NCI-H460 (cell line): ENCODE results near the gene S100Z. TPM values are rescaled to one million over a fixed set of nuclear protein-coding genes. Genes with fewer than 3 reads are reported as not detected.
"Not testable (repeated sequence)": the region's sequence is repeated elsewhere in the genome, so short reads cannot be mapped to it uniquely, and the experiment has no call there.

ENCODE experiments used
- DNase-seq: peaks from one replicate; pipeline ENCODE4 v3.0.0-alpha.2; 2016; ENCODE audit warnings: low read depth; ENCODE audit errors: extremely low read depth
- total RNA-seq: library from RNA; depleted of rRNA; stranded (reverse); fragments of >200 nt; shearing (Covaris generic); gene quantifications from 2 replicates; pipeline ENCODE4 v1.2.3, GENCODE V29; 2014

S100Z gene
- total RNA-seq, 1 experiment from 2014 or later, result not detected

DNA sequence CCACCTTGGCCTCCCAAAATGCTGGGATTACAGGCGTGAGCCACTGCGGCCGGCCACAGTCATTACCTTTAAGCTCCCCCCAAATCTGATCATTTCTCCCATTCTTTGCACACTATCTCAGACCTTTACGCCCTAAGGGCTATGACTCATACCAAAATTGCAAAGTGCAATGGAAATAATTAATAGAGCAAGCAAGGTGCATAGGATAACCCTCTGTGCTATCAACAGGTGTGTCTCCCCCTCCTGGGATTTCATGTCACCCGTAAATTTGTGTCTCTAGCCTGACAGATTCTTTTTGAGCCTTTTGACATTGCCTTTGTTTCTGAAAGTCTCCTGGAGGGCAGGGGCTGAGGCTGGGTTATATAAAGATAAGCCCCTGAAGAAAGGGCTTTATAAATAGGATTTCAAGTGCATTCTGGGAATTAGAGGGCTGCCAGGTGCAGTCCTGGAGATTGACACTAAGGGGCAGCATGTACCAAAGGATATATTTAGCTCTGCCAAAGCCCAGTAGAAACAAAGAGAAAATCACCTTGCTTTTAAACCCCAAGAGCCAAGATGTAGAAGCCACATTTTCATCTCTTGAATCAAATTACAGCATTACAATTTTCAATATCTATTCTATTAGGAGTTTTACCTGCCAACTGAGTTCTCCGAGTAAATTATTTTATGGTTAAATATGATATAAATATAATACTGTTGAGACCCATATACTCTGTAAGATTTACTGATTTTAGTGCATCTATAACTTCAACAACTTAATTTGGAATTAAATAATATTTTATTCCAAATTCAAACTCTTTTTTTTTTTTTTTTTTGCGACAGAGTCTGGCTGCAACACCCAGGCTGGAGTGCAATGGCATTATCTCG is 18.2 kb downstream of the S100Z start:
- peak; percentile 67 for DNase-seq

DNA sequence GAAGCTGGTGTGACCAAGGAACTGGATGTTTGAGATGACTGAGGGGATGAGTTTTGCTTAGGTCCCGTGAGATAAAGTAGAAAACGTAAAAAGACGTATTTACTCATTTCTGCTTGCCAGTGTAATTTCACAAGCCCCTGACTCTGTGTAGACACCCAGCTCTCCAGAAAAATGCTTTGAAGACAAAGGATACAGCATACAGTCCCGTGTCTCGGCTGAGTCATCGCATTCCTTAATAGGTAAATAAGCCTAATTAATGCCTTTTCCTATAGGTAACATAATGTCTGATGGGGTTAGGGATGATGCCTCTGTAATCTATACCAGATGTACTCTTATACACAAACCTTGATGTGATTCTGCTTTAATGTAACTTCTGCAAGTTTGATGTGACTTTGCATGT is 20.2 kb downstream of the S100Z start:
- no peak for DNase-seq

DNA sequence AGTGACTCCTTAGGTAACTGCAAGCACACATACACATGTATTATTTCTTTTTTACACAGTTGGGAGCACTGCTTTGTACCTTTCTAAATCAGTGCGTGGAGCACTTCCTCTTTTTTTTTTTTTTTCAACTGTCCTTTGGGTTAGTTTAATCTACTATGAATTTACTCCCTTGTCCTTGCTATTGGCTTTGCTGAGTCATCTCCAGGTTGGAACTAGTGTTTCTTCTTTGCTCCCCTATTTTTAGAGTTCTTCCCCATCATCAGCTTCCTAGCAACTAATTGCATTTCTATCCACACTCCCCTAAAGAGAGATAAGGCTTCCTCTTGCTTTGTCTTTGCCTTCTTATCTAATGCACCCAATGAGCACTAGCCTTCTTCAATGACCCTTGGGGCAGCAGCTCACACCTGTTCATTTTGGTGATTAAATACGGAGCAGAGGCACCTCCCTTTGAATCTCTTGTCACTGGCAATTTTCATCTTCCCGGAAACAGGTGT is 24.3 kb downstream of the S100Z start:
- DNase-seq, result no peak

DNA sequence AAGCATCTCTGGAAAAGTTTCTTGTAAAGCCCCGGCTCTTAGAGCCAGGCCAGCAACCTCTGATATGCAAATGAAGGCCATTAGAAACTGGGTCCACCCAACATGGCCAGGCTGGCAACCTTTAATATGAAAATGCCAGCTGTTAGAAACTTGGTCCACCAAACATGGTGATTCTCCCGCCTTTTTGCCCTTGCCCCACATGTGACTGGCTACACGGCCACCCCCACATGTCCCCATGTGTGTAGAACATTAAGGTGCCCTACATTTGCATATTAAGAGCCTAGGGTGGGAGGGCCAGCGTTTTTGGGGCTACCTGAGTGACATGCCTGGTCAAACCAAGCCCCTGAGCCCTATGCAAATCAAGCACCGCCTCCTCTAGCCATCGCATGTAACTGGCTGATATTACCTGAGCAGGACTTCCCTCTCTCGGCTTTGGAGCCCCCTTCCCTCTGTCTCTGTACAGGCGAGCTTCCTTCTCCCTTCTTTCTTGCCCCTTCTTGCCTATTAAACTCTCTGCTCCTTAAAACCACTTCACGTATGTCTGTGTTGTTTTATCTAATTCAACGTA is 39.0 kb downstream of the S100Z start:
- no peak for DNase-seq

DNA sequence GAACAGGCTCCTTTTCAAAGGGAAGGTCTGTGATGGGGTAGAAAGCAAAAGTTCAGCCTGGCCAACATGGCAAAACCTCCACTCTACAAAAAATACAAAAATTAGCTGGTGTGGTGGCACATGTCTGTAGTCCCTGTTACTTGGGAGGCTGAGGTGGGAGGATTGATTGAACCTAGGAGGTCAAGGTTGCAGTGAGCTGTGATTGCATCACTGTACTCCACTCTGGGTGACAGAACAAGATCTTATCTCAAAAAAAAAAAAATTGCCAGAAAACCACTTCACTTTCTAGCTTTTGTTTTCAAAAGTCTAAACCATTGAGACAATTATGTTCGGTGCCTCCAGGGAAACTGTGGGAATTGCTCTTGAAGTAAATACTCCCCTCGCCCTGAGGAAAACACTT is 43.5 kb downstream of the S100Z start:
- DNase-seq, result no peak

GRCh38 chr5:76896196-76896595 is 46.4 kb downstream of the S100Z start:
- DNase-seq, result no peak

DNA sequence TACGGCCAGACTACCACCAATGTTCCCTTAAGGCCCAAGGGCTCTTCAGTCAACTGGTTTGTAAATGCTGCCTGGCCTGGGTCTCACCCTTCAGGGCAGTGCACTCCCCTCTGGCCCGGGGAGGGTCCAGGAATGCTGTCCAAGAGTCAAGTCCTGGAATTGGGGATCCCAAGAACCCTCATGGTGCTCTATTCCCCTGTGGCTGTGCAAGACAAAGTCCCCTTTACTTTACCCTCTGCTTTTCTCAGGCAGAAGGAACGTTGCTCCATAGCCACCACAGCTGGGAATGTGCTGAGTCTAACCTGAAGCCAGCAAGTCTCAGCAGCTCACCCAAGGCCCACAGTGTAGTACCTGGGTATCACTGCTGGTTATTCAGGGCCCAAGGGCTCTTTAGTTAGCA is 51.7 kb downstream of the S100Z start:
- DNase-seq, result no peak

DNA sequence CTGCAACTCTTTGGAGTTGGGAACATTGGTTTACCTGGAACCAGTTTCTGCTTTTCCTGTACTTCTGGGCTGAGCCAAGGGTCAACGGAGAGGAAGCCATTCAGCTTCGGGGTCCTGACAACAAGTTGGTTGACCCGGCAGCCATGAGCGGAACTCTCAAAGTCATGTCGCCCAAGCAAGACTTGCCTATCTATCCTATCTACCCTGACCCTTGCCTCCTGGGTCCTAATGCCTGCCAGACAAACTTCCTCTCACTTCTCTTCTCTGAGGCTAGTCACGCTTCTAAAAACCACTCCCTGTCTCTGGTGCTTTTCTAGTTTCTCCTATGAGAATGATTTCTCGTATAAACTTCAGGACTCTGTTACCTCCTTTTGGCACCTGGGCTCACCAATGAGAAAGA is 58.4 kb downstream of the S100Z start:
- DNase-seq, result no peak

- not testable (repeated sequence) for DNase-seq
Observed at GRCh38 chr5:76910344-76910933, 60.6 kb downstream of the S100Z start.

DNA sequence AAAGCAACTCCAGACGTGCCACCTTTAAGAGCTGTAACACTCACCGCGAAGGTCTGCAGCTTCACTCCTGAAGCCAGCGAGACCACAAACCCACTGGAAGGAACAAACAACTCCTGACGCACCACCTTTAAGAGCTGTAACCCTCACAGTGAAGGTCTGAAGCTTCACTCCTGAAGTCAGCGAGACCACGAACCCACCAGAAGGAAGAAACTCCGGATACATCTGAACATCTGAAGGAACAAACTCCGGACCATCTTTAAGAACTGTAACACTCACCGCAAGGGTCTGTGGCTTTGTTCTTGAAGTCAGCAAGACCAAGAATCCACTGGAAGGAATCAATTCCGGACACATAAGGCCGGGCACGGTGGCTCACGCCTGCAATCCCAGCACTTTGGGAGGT is 64.9 kb downstream of the S100Z start:
- not testable (repeated sequence) for DNase-seq

GRCh38 chr5:76918539-76918938 is 68.7 kb downstream of the S100Z start:
- no peak for DNase-seq

GRCh38 chr5:76920491-76920890 is 70.7 kb downstream of the S100Z start:
- no peak for DNase-seq

DNA sequence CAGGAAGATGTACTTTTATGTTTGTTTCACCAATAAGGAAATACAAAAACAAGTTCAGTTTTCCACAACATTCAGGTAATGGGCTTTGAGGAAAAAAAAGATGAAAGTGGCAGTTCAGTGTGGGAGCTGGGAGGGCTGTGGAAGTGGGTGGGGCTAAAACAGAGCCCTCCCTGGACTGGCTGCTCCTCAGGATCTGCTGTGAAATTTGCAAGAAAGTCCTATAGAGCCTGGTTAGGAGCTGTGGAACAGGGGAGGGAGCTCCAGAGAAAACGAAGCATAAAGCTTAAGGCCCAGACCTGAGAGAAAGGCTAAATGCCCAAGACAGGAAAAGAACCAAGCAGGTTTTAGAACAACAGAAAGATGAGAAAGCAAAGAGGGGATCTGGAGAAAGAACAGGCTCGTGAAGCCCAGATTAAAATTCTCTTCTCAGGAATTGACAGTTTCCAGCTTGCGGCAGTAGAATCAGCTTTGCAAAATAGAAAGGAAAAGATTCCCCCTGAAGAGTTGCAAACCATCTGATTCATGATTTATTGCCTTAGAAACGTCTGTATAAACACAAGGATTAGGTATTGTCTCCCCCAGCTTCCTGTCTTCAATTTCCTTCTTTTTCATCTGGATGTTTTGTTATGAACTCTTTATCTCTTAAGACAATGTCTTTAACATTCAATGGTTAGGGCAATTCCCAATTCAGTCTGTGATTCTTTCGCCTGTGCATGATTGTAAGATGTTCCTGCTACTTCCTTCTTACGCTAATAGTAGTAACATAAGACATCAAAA is 76.7 kb downstream of the S100Z start:
- DNase-seq, result no peak

DNA sequence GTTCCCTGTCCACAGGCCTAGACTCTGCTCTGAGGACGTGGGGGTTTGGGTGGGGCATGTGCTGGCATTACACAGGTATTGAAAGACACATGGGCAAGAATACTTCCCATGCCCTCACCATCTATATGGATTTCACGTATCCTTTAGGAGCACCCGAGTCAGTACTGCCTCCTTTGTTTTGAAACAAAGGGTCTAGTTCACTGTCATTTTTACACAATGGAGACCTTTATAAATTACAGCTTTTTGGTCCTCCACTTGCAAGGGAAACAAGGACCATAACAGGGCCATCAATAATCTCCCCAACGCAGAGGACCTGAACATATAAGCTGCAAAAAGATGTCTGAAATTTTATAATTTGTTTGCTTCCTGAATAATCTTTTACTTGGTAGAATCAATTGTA is 78.1 kb downstream of the S100Z start:
- DNase-seq, result no peak

GRCh38 chr5:76930083-76930482 is 80.3 kb downstream of the S100Z start:
- DNase-seq, result no peak

DNA sequence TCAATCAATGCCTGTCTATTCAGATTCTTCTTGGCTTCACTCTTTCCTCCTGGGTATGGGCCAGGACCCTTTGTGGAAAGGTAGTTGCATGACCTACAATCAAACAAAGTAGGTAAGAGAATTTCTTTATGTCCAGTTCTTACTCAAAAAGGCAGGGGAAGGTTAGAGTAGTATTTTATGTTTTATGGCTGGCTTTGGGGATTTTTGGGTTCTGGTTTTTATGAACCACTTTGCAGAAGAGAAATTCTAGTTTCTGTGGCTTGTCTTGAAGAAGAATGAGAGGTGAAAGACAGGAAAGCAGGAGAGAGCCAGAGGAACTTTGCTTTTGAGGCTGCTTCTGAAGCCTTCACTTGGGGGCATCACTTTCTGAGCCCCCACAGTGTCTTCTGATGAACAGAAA is 88.4 kb downstream of the S100Z start:
- no peak for DNase-seq

DNA sequence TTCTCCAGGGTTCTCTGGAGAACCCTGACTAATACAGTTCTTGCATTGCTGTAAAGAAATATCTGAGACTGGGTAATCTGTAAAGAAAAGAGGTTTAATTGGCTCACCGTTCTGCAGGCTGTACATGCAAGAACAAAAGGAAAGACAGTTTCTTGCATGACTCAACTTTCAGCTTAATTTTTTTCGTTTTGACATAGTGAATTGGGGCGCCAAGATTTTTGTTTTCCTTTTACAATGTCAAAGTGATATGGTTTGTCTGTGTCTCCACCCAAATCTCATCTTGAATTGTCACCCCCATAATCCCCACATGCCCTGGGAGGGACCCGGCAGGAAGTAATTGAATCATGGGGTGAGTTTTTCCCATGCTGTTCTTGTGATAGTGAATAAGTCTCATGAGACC is 91.2 kb downstream of the S100Z start:
- no peak for DNase-seq

DNA sequence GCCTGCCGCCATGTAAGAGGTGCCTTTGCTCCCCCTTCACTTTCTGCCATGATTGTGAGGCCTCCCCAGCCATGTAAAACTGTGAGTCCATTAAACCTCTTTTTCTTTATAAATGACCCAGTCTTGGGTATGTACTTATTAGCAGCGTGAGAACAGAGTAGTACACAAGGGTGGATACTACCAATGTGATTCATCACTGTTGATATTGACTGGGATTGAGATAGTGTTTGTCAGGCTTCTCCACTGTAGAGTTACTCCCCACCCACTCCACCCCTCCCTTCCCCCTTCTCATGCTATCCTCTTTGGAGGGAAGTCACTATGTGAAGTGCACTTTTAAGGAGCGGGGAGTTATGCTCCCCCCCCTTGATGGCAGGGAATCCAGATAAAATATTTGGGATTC is 91.6 kb downstream of the S100Z start:
- no peak for DNase-seq

DNA sequence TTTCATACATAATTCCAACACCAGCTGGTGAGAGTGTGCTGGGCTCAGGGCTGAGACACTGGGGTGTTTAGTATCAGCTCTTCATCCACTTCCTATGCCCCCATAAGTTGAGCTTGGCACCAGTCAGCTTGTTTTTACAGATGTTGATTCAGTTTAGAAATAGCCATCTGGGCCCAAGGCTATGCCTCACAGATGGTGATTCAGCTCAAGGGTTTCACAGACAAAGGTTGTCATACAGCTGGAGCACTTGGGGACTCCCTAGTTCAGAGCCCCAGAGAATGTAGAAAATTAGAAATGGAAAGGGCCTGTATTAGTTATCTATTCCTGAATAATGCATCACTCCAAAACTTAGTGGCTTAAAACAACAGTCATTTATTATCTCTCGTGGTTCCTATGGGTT is 92.8 kb downstream of the S100Z start:
- no peak for DNase-seq

GRCh38 chr5:76943006-76943405 is 93.2 kb downstream of the S100Z start:
- DNase-seq, result no peak

DNA sequence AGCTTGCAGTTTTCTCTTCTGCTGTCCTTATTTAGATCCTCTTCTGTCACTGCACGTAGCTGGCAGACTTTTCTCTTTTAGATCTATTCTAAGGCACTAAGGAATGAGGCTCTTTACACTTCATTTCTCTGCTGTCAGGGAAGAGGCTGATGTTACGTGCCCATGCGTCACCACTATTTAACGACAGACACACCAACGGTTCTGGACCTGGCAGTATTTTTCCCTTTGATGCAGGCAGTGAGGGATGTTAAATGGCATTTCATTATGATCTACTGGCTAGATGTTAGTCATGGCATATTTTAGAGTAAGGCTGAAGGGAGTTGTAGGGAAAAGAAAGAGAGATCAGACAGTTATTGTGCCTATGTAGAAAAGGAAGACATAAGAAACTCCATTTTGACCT is 94.8 kb downstream of the S100Z start:
- no peak for DNase-seq
